ENCODE data around the gene TMEM174.

Gene TMEM174

GRCh38 chr5:73172951-73173350 lies at the start of gene TMEM174:
TMEM174 (plus strand) TSS chr5:73173193; CDS start chr5:73173244, 51 bp downstream.
- TF ChIP-seq REST (IDR thresholded peaks at IDR 0.05; ENCODE audit: low read depth) (no peak), EP300 (IDR thresholded peaks at IDR 0.05; ENCODE audit: borderline replicate concordance) (no peak), CREB1 (IDR thresholded peaks at IDR 0.05; ENCODE audit: low read depth) (no peak), FOXM1 (IDR thresholded peaks at IDR 0.05; ENCODE audit: borderline replicate concordance, low read depth) (no peak)

GRCh38 chr5:73125289-73125688 lies 47.7 kb upstream of the TMEM174 start:
- TF ChIP-seq FOXM1 (IDR thresholded peaks at IDR 0.05; ENCODE audit: borderline replicate concordance, low read depth): no peak

GRCh38 chr5:73126381-73126780 lies 46.6 kb upstream of the TMEM174 start:
- no peak for TF ChIP-seq NFIC (IDR thresholded peaks at IDR 0.05)
- TF ChIP-seq TEAD4 (IDR thresholded peaks at IDR 0.05): no peak
- TF ChIP-seq CREB1 (IDR thresholded peaks at IDR 0.05; ENCODE audit: low read depth): no peak
- no peak for TF ChIP-seq USF1 (IDR thresholded peaks at IDR 0.05)
- TF ChIP-seq ZBTB7A (IDR thresholded peaks at IDR 0.05; ENCODE audit: low read depth): no peak
- no peak for TF ChIP-seq YY1 (IDR thresholded peaks at IDR 0.05; ENCODE audit: low read depth)
- no peak for TF ChIP-seq REST (IDR thresholded peaks at IDR 0.05; ENCODE audit: low read depth)
- no peak for TF ChIP-seq TCF12 (IDR thresholded peaks at IDR 0.05; ENCODE audit: low read depth)
- TF ChIP-seq CEBPB (IDR thresholded peaks at IDR 0.05): no peak
- TF ChIP-seq MAX (IDR thresholded peaks at IDR 0.05): no peak
- TF ChIP-seq RAD21 (IDR thresholded peaks at IDR 0.05; ENCODE audit: low read depth): no peak

- TF ChIP-seq TCF12 (IDR thresholded peaks at IDR 0.05; ENCODE audit: low read depth) (no peak), REST (IDR thresholded peaks at IDR 0.05; ENCODE audit: low read depth) (no peak), NFIC (IDR thresholded peaks at IDR 0.05) (no peak), TEAD4 (IDR thresholded peaks at IDR 0.05) (no peak), YY1 (IDR thresholded peaks at IDR 0.05; ENCODE audit: low read depth) (no peak), MAX (IDR thresholded peaks at IDR 0.05) (no peak), EP300 (IDR thresholded peaks at IDR 0.05; ENCODE audit: borderline replicate concordance) (no peak), CEBPB (IDR thresholded peaks at IDR 0.05) (no peak), ZBTB7A (IDR thresholded peaks at IDR 0.05; ENCODE audit: low read depth) (no peak), TAF1 (IDR thresholded peaks at IDR 0.05; ENCODE audit: low read depth) (no peak), EGR1 (IDR thresholded peaks at IDR 0.05) (no peak)
Observed at GRCh38 chr5:73126957-73127356, 46.0 kb upstream of the TMEM174 start.

- TF ChIP-seq MAX (IDR thresholded peaks at IDR 0.05): no peak
- no peak for TF ChIP-seq ZBTB7A (IDR thresholded peaks at IDR 0.05; ENCODE audit: low read depth)
- no peak for TF ChIP-seq REST (IDR thresholded peaks at IDR 0.05; ENCODE audit: low read depth)
- TF ChIP-seq TEAD4 (IDR thresholded peaks at IDR 0.05): no peak
Observed at GRCh38 chr5:73129143-73129542, 43.9 kb upstream of the TMEM174 start.

Data from Ishikawa (cell line).